GM12873 (cell line): ENCODE results near the gene SCFD2.

Experiments
- TF ChIP-seq, protein P1 (sequence below): IDR thresholded peaks from 2 replicates; pipeline ENCODE4 v1.5.1; 2012; ENCODE audit warnings: low read depth, mild to moderate bottlenecking, moderate library complexity, low read length, control low read depth; ENCODE audit not compliant: insufficient read depth; ENCODE audit errors: missing control alignments

SCFD2 gene

DNA sequence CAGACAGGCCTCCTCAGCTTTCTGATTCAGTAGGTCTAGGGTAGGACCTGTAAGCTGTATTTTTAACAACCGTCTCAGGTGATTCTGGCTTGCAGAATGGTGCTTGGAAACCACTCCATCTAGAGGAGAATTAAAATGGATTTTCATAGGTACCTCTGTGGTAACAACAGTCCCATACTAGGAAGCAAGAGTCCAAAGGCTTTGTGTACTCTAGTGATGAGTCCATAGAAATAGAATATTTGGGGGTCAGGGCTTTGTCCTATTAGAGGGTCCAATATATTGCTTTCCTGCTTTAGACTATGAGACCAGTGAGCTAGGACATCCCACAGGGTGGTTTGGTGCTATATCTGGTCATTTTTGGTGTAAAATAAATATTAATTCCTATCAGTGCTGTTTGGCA, 242.0 kb downstream of the SCFD2 start:
- TF ChIP-seq, protein P1, sequence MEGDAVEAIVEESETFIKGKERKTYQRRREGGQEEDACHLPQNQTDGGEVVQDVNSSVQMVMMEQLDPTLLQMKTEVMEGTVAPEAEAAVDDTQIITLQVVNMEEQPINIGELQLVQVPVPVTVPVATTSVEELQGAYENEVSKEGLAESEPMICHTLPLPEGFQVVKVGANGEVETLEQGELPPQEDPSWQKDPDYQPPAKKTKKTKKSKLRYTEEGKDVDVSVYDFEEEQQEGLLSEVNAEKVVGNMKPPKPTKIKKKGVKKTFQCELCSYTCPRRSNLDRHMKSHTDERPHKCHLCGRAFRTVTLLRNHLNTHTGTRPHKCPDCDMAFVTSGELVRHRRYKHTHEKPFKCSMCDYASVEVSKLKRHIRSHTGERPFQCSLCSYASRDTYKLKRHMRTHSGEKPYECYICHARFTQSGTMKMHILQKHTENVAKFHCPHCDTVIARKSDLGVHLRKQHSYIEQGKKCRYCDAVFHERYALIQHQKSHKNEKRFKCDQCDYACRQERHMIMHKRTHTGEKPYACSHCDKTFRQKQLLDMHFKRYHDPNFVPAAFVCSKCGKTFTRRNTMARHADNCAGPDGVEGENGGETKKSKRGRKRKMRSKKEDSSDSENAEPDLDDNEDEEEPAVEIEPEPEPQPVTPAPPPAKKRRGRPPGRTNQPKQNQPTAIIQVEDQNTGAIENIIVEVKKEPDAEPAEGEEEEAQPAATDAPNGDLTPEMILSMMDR = no peak

DNA sequence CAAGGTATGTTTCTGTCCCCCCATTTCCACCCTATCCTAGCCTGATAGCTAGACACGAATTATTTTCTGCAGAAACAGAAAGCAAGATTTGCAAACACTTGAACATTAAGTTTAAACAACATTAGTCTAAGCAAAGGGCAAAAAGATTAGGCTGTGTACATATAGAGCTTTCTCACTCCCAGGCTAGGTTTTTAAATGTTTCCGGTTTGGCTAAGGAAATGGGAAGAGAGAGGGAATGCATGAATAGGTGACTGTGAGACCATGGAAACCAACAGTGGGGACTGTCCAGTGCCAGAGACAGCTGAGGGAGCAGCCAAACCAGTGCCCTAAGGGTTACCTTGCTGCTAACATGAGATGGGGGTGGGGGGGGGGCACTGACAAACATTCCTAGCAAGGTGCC, 242.7 kb downstream of the SCFD2 start:
- TF ChIP-seq, protein P1 = no peak

DNA sequence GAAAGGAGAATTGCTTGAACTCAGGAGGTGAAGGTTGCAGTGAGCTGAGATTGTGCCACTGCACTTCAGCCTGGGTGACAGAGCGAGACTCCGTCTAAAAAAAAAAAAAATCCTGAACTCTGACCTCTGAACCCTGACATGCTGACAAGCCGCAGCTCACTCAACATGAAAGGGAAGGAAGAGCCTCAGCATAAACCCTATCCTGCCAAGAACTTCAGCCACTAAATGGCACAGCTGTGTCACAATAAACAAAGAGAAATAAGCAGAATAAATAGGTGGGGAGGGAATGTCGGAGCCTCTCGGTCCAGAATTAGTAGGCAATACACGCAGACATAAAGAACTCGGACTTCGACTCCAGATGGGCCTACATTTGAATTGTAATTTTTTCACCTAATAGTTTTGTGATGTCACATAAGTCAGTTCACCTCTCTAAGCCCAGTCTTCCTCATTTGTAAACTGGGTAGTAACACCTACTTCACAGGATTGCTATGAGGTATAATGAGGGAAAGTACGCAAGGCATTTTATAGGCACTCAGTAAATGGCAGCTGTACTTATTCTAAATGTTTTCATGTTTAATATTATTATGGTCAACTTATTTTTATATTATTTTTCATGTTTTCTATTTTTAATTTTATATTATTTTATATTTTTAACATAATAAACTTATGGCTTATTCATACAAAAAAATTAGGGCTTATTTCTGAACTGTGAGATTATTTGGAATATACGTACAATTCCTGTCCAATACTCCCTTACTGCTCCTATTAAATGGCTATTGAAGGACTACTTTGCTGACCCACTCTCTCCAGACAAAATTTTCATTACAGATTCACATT, 243.4 kb downstream of the SCFD2 start:
- TF ChIP-seq, protein P1 = no peak

DNA sequence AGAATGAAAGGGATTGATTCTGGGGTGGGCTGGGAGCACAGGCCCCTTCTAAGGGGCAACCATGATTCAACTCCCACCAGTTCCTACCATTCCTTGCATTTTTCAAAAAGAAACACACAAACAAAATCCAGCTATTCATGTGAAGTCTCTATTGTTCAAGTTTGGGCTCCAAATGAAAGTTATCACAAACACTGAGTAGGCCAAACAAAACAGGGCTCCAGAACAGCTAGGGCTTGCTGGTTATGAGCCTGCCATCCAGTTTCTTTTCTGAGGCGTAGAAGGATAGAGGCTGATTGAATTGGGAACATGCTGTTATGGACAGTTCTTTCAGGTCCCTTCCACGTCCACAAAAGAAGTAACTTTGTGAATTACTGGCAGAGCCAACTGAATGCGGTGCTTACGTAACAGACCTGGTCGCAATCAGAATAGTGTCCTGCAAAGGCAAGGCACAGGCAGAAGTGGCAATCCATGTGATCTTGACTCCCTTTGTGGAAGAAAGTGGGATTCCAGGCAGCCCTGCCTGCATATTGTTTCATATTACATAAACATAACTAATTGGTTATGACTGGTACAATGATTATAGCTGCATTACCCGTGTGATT, 244.5 kb downstream of the SCFD2 start:
- TF ChIP-seq, protein P1 = no peak

DNA sequence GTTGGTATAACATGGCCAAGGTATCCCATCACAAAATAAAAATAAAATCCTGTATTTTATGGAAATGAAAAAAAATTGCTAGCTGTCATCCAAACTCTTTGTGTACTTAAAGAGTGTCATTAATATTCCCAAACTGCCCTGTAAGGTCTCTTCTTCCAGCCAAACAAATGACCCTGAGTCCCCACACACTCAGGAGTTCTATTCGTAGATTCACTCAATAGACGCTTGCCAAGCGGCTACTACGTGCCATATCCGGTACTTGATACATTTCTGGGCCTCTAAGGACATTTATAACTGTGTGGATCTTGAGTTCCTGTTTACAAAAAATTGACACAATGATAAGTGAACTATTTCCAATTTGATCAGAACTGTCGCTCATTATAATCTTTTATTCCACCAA, 245.1 kb downstream of the SCFD2 start:
- TF ChIP-seq, protein P1 = no peak

DNA sequence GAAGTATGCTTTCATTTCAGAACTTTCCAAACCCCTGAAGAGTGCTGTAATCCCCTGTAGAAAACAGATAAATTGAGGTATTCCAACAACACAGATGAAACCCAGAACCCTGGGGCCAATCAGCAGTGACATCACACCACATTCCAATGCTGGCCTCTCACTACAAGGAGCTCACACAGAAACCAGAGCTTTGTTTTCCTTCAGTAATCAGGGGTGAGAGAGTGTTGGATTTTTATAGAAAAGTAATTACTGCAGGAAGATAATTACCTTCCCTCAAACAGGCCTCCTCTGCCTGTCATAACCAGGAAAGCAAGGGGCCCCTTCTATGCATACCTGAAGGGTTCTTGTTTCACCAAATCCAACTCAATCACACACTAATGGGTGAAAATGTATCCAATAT, 246.2 kb downstream of the SCFD2 start:
- TF ChIP-seq, protein P1 = no peak

DNA sequence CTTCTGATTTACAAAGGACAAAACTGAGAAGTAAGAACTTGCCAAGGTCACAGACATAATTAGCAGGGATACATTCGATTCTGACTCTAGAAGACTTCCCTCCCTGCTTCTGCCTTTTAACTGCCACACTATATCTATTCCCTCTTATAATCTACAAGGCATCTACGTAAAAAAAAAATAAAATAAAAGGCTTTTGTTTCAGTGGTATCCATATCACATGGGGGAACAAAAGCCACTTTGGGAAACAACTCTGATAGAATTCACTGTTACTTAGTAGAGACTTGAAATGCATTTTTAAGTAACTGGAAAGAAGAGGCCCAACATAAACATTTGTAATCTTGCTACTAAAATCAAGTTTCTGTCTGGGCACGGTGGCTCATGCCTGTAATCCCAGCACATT, 247.2 kb downstream of the SCFD2 start:
- TF ChIP-seq, protein P1 = no peak
